IgD-negative memory B cell (primary cell): Measurements from ENCODE around the gene SCAMP3. TPM values are rescaled to one million over a fixed set of nuclear protein-coding genes. Genes with fewer than 3 reads are reported as not detected.
"Not testable (repeated sequence)": the region's sequence is repeated elsewhere in the genome, so short reads cannot be mapped to it uniquely, and the experiment has no call there.

Experiments
- H3K27ac Mint-ChIP-seq, 3 donors: one replicate each; pipeline ENCODE4 v1.8.0; 2020 to 2022; ENCODE audit warnings: mild to moderate bottlenecking in 3 of 3, mixed read lengths in 3 of 3, moderate library complexity in 1 of 3
- H3K27me3 Mint-ChIP-seq: one replicate; pipeline ENCODE4 v1.8.0; 2021; ENCODE audit warnings: mixed read lengths
- H3K36me3 Mint-ChIP-seq: one replicate; pipeline ENCODE4 v1.8.0; 2020; ENCODE audit warnings: mild to moderate bottlenecking, mixed read lengths
- H3K4me1 Mint-ChIP-seq, 3 donors: one replicate each; pipeline ENCODE4 v1.8.0; 2020 to 2022; ENCODE audit warnings: mixed read lengths in 3 of 3, mild to moderate bottlenecking in 1 of 3
- H3K4me3 Mint-ChIP-seq, 4 donors: one replicate each; pipeline ENCODE4 v1.8.0; 2020 to 2022; ENCODE audit warnings: mild to moderate bottlenecking in 4 of 4, mixed read lengths in 4 of 4, moderate library complexity in 3 of 4
- H3K9me3 Mint-ChIP-seq, 3 donors: one replicate each; pipeline ENCODE4 v1.8.0; 2020 to 2021; ENCODE audit warnings: mixed read lengths in 3 of 3, mild to moderate bottlenecking in 1 of 3
- polyA plus RNA-seq: library from polyadenylated mRNA; unstranded; fragments of 300-500 nt; fragmentation: Illumina TruSeq; gene quantifications from one replicate; pipeline ENCODE4 v1.2.3, GENCODE V29; 2021

Gene SCAMP3
- polyA plus RNA-seq, 1 donor from 2014 or later = 144 TPM

- H3K9me3 Mint-ChIP-seq = peaks cover 0 to 2% (median 0%) of the 10 kb centered on the region in 3 donors
- peaks cover 25% of the 10 kb centered on the region for H3K27me3 Mint-ChIP-seq
- H3K4me1 Mint-ChIP-seq = peaks cover 0 to 3% (median 2%) of the 10 kb centered on the region in 3 donors
- H3K36me3 Mint-ChIP-seq = no peaks in the 10 kb centered on the region
- peak overlapping the region in 1 of 4 donors; percentile 17 for H3K4me3 Mint-ChIP-seq
- peak overlapping the region in 1 of 3 donors; percentile 91 for H3K27ac Mint-ChIP-seq
These were observed 33.2 kb upstream of the SCAMP3 start for GRCh38 chr1:155295183-155295941.

- no peak overlapping the region for H3K27ac Mint-ChIP-seq
- peaks cover 0 to 3% (median 2%) of the 10 kb centered on the region in 3 donors for H3K4me1 Mint-ChIP-seq
- H3K4me3 Mint-ChIP-seq = peak overlapping the region in 1 of 4 donors; percentile 17
- no peaks in the 10 kb centered on the region for H3K36me3 Mint-ChIP-seq
- H3K27me3 Mint-ChIP-seq = peaks cover 25% of the 10 kb centered on the region
- H3K9me3 Mint-ChIP-seq = peaks cover 0 to 2% (median 0%) of the 10 kb centered on the region in 3 donors
These were observed 32.5 kb upstream of the SCAMP3 start for GRCh38 chr1:155294520-155295182.

- Mint-ChIP-seq H3K9me3 (no peaks in the 10 kb centered on the region), H3K27me3 (peaks cover 25% of the 10 kb centered on the region), H3K27ac (no peak overlapping the region), H3K4me1 (peaks cover 0 to 4% (median 3%) of the 10 kb centered on the region in 3 donors), H3K4me3 (no peak overlapping the region), H3K36me3 (peaks cover 2% of the 10 kb centered on the region)
These were observed 31.1 kb upstream of the SCAMP3 start for GRCh38 chr1:155293086-155293749.

- not testable (repeated sequence) for H3K4me1 Mint-ChIP-seq, H3K4me3 Mint-ChIP-seq, H3K9me3 Mint-ChIP-seq, H3K36me3 Mint-ChIP-seq, H3K27ac Mint-ChIP-seq
- peaks cover 17% of the 10 kb centered on the region for H3K27me3 Mint-ChIP-seq
These were observed 28.8 kb upstream of the SCAMP3 start for GRCh38 chr1:155291006-155291405.

GRCh38 chr1:155287987-155288543, 25.9 kb upstream of the SCAMP3 start:
- peaks cover 2% of the 10 kb centered on the region for H3K36me3 Mint-ChIP-seq
- no peaks in the 10 kb centered on the region for H3K9me3 Mint-ChIP-seq

GRCh38 chr1:155286544-155286943, 24.4 kb upstream of the SCAMP3 start:
- no peak overlapping the region for H3K27ac Mint-ChIP-seq
- H3K27me3 Mint-ChIP-seq = no peaks in the 10 kb centered on the region
- H3K4me3 Mint-ChIP-seq = no peak overlapping the region
- no peaks in the 10 kb centered on the region for H3K9me3 Mint-ChIP-seq
- H3K36me3 Mint-ChIP-seq = peaks cover 2% of the 10 kb centered on the region
- peaks cover 0 to 2% (median 0%) of the 10 kb centered on the region in 3 donors for H3K4me1 Mint-ChIP-seq

More at GRCh38 chr1:155287987-155288543, 25.9 kb upstream of the SCAMP3 start:
- Mint-ChIP-seq H3K4me3 (no peak overlapping the region), H3K4me1 (peaks cover 0 to 2% (median 0%) of the 10 kb centered on the region in 3 donors), H3K27ac (no peak overlapping the region), H3K27me3 (peaks cover 2% of the 10 kb centered on the region)

GRCh38 chr1:155285631-155286044, 23.5 kb upstream of the SCAMP3 start:
- Mint-ChIP-seq H3K4me1 (peaks cover 0 to 2% (median 0%) of the 10 kb centered on the region in 3 donors), H3K36me3 (peaks cover 2% of the 10 kb centered on the region), H3K27me3 (no peaks in the 10 kb centered on the region), H3K4me3 (no peak overlapping the region), H3K27ac (no peak overlapping the region), H3K9me3 (no peaks in the 10 kb centered on the region)

- Mint-ChIP-seq H3K4me3 (no peak overlapping the region), H3K9me3 (no peaks in the 10 kb centered on the region), H3K27me3 (no peaks in the 10 kb centered on the region), H3K36me3 (peaks cover 2% of the 10 kb centered on the region), H3K27ac (no peak overlapping the region), H3K4me1 (peaks cover 0 to 2% (median 0%) of the 10 kb centered on the region in 3 donors)
These were observed 22.9 kb upstream of the SCAMP3 start for GRCh38 chr1:155285063-155285462.

- peaks cover 0 to 2% (median 0%) of the 10 kb centered on the region in 3 donors for H3K4me1 Mint-ChIP-seq
- H3K27ac Mint-ChIP-seq = no peak overlapping the region
- no peaks in the 10 kb centered on the region for H3K27me3 Mint-ChIP-seq
- peaks cover 2% of the 10 kb centered on the region for H3K36me3 Mint-ChIP-seq
- H3K4me3 Mint-ChIP-seq = no peak overlapping the region
- no peaks in the 10 kb centered on the region for H3K9me3 Mint-ChIP-seq
These were observed 22.3 kb upstream of the SCAMP3 start for GRCh38 chr1:155284476-155284875.

- no peaks in the 10 kb centered on the region for H3K27me3 Mint-ChIP-seq
- no peak overlapping the region for H3K27ac Mint-ChIP-seq
- H3K4me3 Mint-ChIP-seq = no peak overlapping the region
- H3K36me3 Mint-ChIP-seq = no peaks in the 10 kb centered on the region
- H3K9me3 Mint-ChIP-seq = no peaks in the 10 kb centered on the region
- H3K4me1 Mint-ChIP-seq = peaks cover 5 to 8% (median 8%) of the 10 kb centered on the region in 3 donors
These were observed 20.4 kb upstream of the SCAMP3 start for GRCh38 chr1:155282488-155283091.

GRCh38 chr1:155279268-155279667, 17.1 kb upstream of the SCAMP3 start:
- peaks cover 13 to 26% (median 16%) of the 10 kb centered on the region in 3 donors for H3K4me1 Mint-ChIP-seq
- H3K9me3 Mint-ChIP-seq = no peaks in the 10 kb centered on the region
- no peaks in the 10 kb centered on the region for H3K36me3 Mint-ChIP-seq
- no peaks in the 10 kb centered on the region for H3K27me3 Mint-ChIP-seq
- peak overlapping the region in 1 of 4 donors; percentile 77 for H3K4me3 Mint-ChIP-seq
- H3K27ac Mint-ChIP-seq = peak overlapping the region in 2 of 3 donors; percentile 57 to 73

- Mint-ChIP-seq H3K27me3 (no peaks in the 10 kb centered on the region), H3K9me3 (no peaks in the 10 kb centered on the region), H3K27ac (peak overlapping the region; percentile 53 to 73 (median 57)), H3K4me1 (peaks cover 15 to 28% (median 18%) of the 10 kb centered on the region in 3 donors), H3K36me3 (no peaks in the 10 kb centered on the region), H3K4me3 (peak overlapping the region; percentile 77 to 90 (median 84))
These were observed 16.6 kb upstream of the SCAMP3 start for GRCh38 chr1:155278689-155279160.

- H3K4me1 Mint-ChIP-seq = peaks cover 19 to 30% (median 20%) of the 10 kb centered on the region in 3 donors
- H3K36me3 Mint-ChIP-seq = no peaks in the 10 kb centered on the region
- H3K9me3 Mint-ChIP-seq = no peaks in the 10 kb centered on the region
- peak overlapping the region; percentile 77 to 90 (median 84) for H3K4me3 Mint-ChIP-seq
- H3K27me3 Mint-ChIP-seq = no peaks in the 10 kb centered on the region
- peak overlapping the region; percentile 53 to 73 (median 57) for H3K27ac Mint-ChIP-seq
These were observed 15.9 kb upstream of the SCAMP3 start for GRCh38 chr1:155277902-155278688.
